AG10803 (cell line): ENCODE data around the gene SUN5.
"Not testable (repeated sequence)": the region's sequence is repeated elsewhere in the genome, so short reads cannot be mapped to it uniquely, and the experiment has no call there.

Source experiments
- DNase-seq: peaks from one replicate; pipeline ENCODE4 v3.0.0; 2010; ENCODE audit warnings: low read depth
- H3K4me3 ChIP-seq: 2 replicates; pipeline ENCODE4 v1.5.1; 2011; ENCODE audit warnings: mild to moderate bottlenecking, low read length, control low read depth
- CTCF ChIP-seq: conservative IDR thresholded peaks from 2 replicates; pipeline ENCODE4 v1.5.1; 2011; ENCODE audit warnings: mild to moderate bottlenecking, low read length, control low read depth, inconsistent platforms

The SUN5 gene

GRCh38 chr20:32977281-32978008, 26.8 kb downstream of the SUN5 start:
- H3K4me3 ChIP-seq, result no peak overlapping the region
- TF ChIP-seq CTCF, result no peak
- no peak for DNase-seq

- no peak overlapping the region for H3K4me3 ChIP-seq
- TF ChIP-seq CTCF, result no peak
- no peak for DNase-seq
Measured at GRCh38 chr20:32976746-32977145, 27.5 kb downstream of the SUN5 start.

- H3K4me3 ChIP-seq, result no peak overlapping the region
- no peak for TF ChIP-seq CTCF
- no peak for DNase-seq
Measured at GRCh38 chr20:32975698-32976674, 28.2 kb downstream of the SUN5 start.

- not testable (repeated sequence) for DNase-seq, H3K4me3 ChIP-seq
Measured at GRCh38 chr20:32975121-32975520, 29.1 kb downstream of the SUN5 start.

GRCh38 chr20:32974204-32975064, 29.8 kb downstream of the SUN5 start:
- DNase-seq, H3K4me3 ChIP-seq: not testable (repeated sequence)

GRCh38 chr20:32973077-32973717, 31.0 kb downstream of the SUN5 start:
- no peak for DNase-seq
- no peak for TF ChIP-seq CTCF
- H3K4me3 ChIP-seq, result no peak overlapping the region

GRCh38 chr20:32972181-32973076, 31.8 kb downstream of the SUN5 start:
- TF ChIP-seq CTCF, result no peak
- DNase-seq, result no peak
- H3K4me3 ChIP-seq, result no peak overlapping the region
